ENCODE results near the gene RASL10A.
A peak's percentile ranks its signal among the peaks of the same experiment; 100 is the strongest.

The RASL10A gene

GRCh38 chr22:29299136-29299900 is 16.2 kb downstream of the RASL10A start:
- Histone ChIP-seq H3K9me3 (ENCODE audit: control insufficient read depth, insufficient read depth, low read length) (no peaks in the 10 kb centered on the region; the same call in 1 of the 2 replicates), H3K9ac (ENCODE audit: low read depth, low read length) (no peak overlapping the region), H3K4me1 (ENCODE audit: insufficient read depth, low read length) (no peaks in the 10 kb centered on the region), H3K36me3 (ENCODE audit: insufficient read depth, low read length) (peaks cover 48% of the 10 kb centered on the region)

DNA sequence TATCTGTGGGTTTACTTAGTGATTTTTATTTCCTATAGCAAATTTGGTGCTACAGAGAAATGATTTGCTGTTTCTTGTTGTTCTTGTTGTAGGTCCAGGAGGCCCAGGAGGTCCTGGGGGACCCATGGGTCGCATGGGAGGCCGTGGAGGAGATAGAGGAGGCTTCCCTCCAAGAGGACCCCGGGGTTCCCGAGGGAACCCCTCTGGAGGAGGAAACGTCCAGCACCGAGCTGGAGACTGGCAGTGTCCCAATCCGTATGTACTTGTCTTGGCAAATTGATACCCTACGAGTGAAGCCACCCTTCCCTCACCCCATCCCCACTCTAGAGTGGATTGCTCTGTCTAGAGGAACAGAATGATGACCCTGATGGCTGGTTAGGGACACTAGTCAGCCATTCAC is 16.9 kb downstream of the RASL10A start:
- no peak overlapping the region for H3K9ac ChIP-seq (ENCODE audit: low read depth, low read length)
- H3K4me1 ChIP-seq (ENCODE audit: insufficient read depth, low read length) = no peaks in the 10 kb centered on the region
- no peaks in the 10 kb centered on the region; the same call in 1 of the 2 replicates for H3K9me3 ChIP-seq (ENCODE audit: control insufficient read depth, insufficient read depth, low read length)
- H3K36me3 ChIP-seq (ENCODE audit: insufficient read depth, low read length) = peaks cover 52% of the 10 kb centered on the region

- H3K36me3 ChIP-seq (ENCODE audit: insufficient read depth, low read length) = peaks cover 81% of the 10 kb centered on the region
- H3K9ac ChIP-seq (ENCODE audit: low read depth, low read length) = no peak overlapping the region
- H3K4me1 ChIP-seq (ENCODE audit: insufficient read depth, low read length) = no peaks in the 10 kb centered on the region
- no peaks in the 10 kb centered on the region for H3K9me3 ChIP-seq (ENCODE audit: control insufficient read depth, insufficient read depth, low read length)
Measured at GRCh38 chr22:29292379-29292778, 23.1 kb downstream of the RASL10A start.

DNA sequence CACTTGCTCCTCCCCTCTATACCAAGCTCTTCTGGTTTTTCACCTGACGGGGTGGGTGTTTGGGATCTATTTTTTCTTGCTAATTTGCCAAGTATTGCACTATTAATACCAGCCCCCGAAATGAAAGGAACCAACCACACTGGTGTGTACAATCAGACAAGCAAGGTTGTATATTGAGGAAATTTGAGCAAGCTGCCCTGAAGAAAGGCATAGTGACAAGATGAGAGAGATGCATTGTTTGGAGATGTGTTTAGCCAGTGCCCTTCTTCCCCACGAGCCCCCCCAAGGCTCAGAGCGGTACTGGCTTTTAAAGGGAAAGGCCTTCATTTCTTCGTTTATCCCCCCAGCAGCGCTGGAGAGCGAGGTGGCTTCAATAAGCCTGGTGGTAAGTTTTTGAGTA is 24.3 kb downstream of the RASL10A start:
- H3K9me3 ChIP-seq (ENCODE audit: control insufficient read depth, insufficient read depth, low read length) = no peaks in the 10 kb centered on the region
- H3K36me3 ChIP-seq (ENCODE audit: insufficient read depth, low read length) = peaks cover 79% of the 10 kb centered on the region
- no peak overlapping the region for H3K9ac ChIP-seq (ENCODE audit: low read depth, low read length)
- H3K4me1 ChIP-seq (ENCODE audit: insufficient read depth, low read length) = no peaks in the 10 kb centered on the region

DNA sequence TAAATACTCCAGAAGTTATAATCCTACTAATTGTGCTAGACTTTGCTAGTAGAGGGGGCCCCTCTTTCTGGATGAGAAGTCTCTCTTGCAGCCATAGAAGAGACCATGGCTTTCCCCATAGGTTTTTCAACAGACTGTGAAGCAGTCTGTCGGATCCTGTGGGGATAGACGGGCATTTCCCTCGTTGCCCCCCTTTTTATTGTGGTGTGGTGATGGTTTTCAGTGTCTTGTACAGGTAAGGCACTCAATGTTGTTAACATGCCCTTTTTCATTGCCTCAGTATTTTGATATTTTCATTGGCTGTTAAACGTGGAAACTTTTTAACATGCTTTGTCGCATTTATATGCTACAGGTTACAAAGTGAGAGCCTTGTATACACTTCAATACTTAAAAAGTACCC is 25.4 kb downstream of the RASL10A start:
- Histone ChIP-seq H3K9ac (ENCODE audit: low read depth, low read length) (no peak overlapping the region), H3K9me3 (ENCODE audit: control insufficient read depth, insufficient read depth, low read length) (no peaks in the 10 kb centered on the region), H3K36me3 (ENCODE audit: insufficient read depth, low read length) (peaks cover 74% of the 10 kb centered on the region), H3K4me1 (ENCODE audit: insufficient read depth, low read length) (no peaks in the 10 kb centered on the region)

GRCh38 chr22:29288837-29289236 is 26.7 kb downstream of the RASL10A start:
- Histone ChIP-seq H3K9me3 (ENCODE audit: control insufficient read depth, insufficient read depth, low read length) (no peaks in the 10 kb centered on the region), H3K9ac (ENCODE audit: low read depth, low read length) (no peak overlapping the region)

GRCh38 chr22:29284196-29284595 is 31.3 kb downstream of the RASL10A start:
- Histone ChIP-seq H3K9me3 (ENCODE audit: control insufficient read depth, insufficient read depth, low read length) (no peaks in the 10 kb centered on the region), H3K36me3 (ENCODE audit: insufficient read depth, low read length) (peaks cover 73% of the 10 kb centered on the region), H3K9ac (ENCODE audit: low read depth, low read length) (no peak overlapping the region), H3K4me1 (ENCODE audit: insufficient read depth, low read length) (no peaks in the 10 kb centered on the region)

More at GRCh38 chr22:29288837-29289236, 26.7 kb downstream of the RASL10A start:
- Histone ChIP-seq H3K36me3 (ENCODE audit: insufficient read depth, low read length) (peaks cover 74% of the 10 kb centered on the region), H3K4me1 (ENCODE audit: insufficient read depth, low read length) (no peaks in the 10 kb centered on the region)

DNA sequence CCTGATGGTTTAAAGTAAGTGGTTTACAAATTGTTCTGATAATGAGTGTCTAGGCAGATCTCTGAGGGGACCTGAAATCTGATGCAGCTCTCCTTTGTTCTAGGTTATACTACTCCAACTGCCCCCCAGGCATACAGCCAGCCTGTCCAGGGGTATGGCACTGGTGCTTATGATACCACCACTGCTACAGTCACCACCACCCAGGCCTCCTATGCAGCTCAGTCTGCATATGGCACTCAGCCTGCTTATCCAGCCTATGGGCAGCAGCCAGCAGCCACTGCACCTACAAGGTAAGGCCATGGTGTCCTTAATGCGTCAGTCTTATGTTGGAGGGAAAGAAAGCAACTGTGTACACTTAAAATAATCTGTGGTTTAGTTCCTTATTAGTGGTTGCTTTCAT is 37.6 kb downstream of the RASL10A start:
- peaks cover 73% of the 10 kb centered on the region for H3K36me3 ChIP-seq (ENCODE audit: insufficient read depth, low read length)

GRCh38 chr22:29275819-29276565 is 39.5 kb downstream of the RASL10A start:
- H3K9me3 ChIP-seq (ENCODE audit: control insufficient read depth, insufficient read depth, low read length) = no peaks in the 10 kb centered on the region
- peaks cover 62% of the 10 kb centered on the region for H3K36me3 ChIP-seq (ENCODE audit: insufficient read depth, low read length)
- peaks cover 14% of the 10 kb centered on the region for H3K4me1 ChIP-seq (ENCODE audit: insufficient read depth, low read length)
- no peak overlapping the region for H3K9ac ChIP-seq (ENCODE audit: low read depth, low read length)

More for the DNA sequence above, 37.6 kb downstream of the RASL10A start:
- H3K4me1 ChIP-seq (ENCODE audit: insufficient read depth, low read length) = peaks cover under 1% of the 10 kb centered on the region; the same call in 1 of the 2 replicates
- H3K9me3 ChIP-seq (ENCODE audit: control insufficient read depth, insufficient read depth, low read length) = no peaks in the 10 kb centered on the region
- no peak overlapping the region for H3K9ac ChIP-seq (ENCODE audit: low read depth, low read length)

DNA sequence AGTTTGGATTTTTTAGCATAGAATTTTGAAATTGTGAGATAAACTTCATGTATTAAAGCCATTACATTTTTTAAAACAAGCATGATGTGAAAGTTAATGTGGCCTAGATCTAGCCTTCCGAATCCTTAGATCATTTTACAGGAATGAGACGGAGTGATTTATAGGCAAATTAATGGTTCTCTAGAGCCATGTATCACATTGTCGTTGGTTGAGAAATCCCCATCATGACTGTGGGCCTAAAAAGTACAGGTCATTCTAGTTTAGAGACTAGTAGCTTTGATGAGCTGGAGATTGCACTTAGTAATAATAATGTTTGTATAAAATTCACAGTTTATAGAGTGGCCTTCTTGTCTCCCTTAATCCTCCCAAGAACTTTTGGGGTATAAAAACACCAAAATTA is 40.3 kb downstream of the RASL10A start:
- peaks cover 60% of the 10 kb centered on the region for H3K36me3 ChIP-seq (ENCODE audit: insufficient read depth, low read length)

DNA sequence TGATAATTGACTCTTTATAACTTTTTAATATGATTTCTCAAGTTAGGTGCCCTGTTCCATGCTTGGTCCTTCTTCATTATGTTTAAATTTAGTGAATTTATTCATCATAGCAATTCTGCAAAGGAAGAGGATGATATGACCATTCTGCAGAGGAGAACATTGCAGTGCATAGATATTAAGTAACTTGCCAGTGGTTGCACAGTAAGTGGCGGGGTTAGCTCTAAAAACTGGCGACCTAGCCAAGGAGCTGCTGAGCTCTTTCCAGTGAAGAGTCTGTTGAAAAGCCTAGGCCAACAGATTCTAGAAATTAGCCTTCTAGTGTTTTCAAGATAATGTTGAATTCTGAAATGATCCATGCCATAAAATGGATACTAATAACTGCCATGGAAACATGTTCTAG is 42.9 kb downstream of the RASL10A start:
- no peak overlapping the region for H3K9ac ChIP-seq (ENCODE audit: low read depth, low read length)
- peaks cover 48% of the 10 kb centered on the region for H3K36me3 ChIP-seq (ENCODE audit: insufficient read depth, low read length)
- H3K9me3 ChIP-seq (ENCODE audit: control insufficient read depth, insufficient read depth, low read length) = no peaks in the 10 kb centered on the region
- H3K4me1 ChIP-seq (ENCODE audit: insufficient read depth, low read length) = peaks cover 24% of the 10 kb centered on the region

More for the DNA sequence above, 40.3 kb downstream of the RASL10A start:
- no peaks in the 10 kb centered on the region for H3K9me3 ChIP-seq (ENCODE audit: control insufficient read depth, insufficient read depth, low read length)
- H3K4me1 ChIP-seq (ENCODE audit: insufficient read depth, low read length) = peaks cover 22% of the 10 kb centered on the region
- no peak overlapping the region for H3K9ac ChIP-seq (ENCODE audit: low read depth, low read length)

DNA sequence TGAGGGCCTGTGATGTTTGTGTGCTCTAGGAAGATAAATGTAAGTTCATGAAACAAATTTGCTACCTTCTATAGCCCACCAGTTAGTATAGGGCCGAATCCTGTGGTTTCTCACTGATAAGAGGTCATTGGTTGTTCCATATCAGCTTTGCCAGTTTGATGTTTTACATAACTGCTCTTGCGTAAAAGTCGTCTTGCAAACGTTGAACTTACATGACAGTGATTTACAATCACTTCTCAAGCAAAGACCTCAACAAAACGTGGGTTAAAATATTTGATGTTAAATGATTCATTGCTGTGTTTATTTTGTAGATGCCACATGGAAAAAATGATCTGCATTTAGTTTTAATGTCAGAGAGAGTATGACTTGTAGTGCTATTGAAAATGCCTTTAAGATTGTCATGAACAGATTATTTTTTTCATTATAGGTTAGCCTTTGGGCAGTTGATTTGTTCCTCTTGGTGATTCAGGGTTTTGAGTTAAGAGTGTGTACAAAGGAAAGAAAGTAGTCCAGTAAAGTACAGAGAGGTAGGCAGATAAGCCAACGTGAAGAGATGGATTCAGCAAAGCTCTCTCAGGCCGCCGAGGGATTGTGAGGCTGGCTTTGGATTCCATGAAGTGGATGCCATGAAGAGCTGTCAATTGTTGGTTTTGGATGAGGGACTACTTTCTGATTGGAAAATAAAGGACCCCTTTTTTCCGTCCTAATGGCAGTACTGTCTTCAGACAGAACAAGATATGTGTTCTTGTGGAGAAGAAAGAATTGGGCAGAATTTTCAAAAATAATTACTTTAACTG is 44.8 kb downstream of the RASL10A start:
- H3K36me3 ChIP-seq (ENCODE audit: insufficient read depth, low read length) = peaks cover 33% of the 10 kb centered on the region
- H3K9ac ChIP-seq (ENCODE audit: low read depth, low read length) = peak overlapping the region; percentile 7; the same call in 1 of the 2 replicates
- no peaks in the 10 kb centered on the region for H3K9me3 ChIP-seq (ENCODE audit: control insufficient read depth, insufficient read depth, low read length)
- H3K4me1 ChIP-seq (ENCODE audit: insufficient read depth, low read length) = peaks cover 30% of the 10 kb centered on the region

DNA sequence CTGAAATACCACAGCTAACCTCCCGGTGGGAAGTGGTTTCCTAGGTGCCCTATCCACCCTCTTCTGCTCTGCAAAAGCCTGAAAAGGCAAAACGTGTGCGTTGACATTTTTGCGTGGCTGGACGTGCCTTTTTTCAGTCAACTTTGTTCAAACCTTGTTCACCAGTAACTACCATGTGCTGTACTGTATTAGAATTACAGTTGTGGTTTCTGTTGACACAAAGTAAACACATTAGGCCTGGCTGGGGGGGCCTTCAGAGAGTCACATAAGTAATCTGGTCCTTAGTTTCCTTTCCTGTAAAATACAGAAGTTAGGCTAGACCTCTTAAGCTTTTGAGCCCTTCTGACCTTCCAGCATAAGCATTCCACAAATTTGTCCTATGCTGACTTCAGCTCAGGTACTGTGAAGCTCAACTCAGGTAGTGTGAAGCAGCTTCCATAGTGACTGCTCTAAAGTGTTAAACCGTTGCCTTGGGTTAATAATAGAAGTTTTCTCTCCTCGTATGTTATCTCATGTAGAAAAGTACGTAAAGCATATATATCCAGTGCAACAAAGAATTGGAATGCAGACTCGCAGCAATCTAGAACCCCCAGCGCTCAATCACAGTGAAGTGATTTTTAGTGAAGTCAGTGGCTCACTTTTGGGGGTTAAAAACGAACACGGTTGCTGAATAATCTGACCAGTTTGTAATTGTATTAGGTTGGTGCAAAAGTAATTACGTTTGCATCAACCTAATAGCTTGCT is 45.6 kb downstream of the RASL10A start:
- H3K9ac ChIP-seq (ENCODE audit: low read depth, low read length) = peak overlapping the region; percentile 98
- no peaks in the 10 kb centered on the region for H3K9me3 ChIP-seq (ENCODE audit: control insufficient read depth, insufficient read depth, low read length)
- peaks cover 30% of the 10 kb centered on the region for H3K4me1 ChIP-seq (ENCODE audit: insufficient read depth, low read length)
- H3K36me3 ChIP-seq (ENCODE audit: insufficient read depth, low read length) = peaks cover 28% of the 10 kb centered on the region

- peaks cover 30% of the 10 kb centered on the region for H3K4me1 ChIP-seq (ENCODE audit: insufficient read depth, low read length)
- H3K9me3 ChIP-seq (ENCODE audit: control insufficient read depth, insufficient read depth, low read length) = no peaks in the 10 kb centered on the region
- peak overlapping the region; percentile 98 for H3K9ac ChIP-seq (ENCODE audit: low read depth, low read length)
- peaks cover 26% of the 10 kb centered on the region for H3K36me3 ChIP-seq (ENCODE audit: insufficient read depth, low read length)
Measured at GRCh38 chr22:29269230-29269604, 46.3 kb downstream of the RASL10A start.

All from ES-I3 (cell line).